M059J (cell line): ENCODE measurements around the gene EPX. TPM values are rescaled to one million over a fixed set of nuclear protein-coding genes. Genes with fewer than 3 reads are reported as not detected.
A peak's percentile ranks its signal among the peaks of the same experiment; 100 is the strongest.

ENCODE experiments used
- DNase-seq: peaks from one replicate; pipeline ENCODE4 v3.0.0-alpha.2; 2012; ENCODE audit warnings: low read depth
- total RNA-seq: library from RNA; depleted of rRNA; stranded (reverse); fragments of >200 nt; shearing (Covaris generic); gene quantifications from 2 replicates; pipeline ENCODE4 v1.2.3, GENCODE V29; 2014

Gene EPX
- total RNA-seq, 1 experiment from 2014 or later = not detected

GRCh38 chr17:58227733-58228132 lies 35.2 kb downstream of the EPX start:
- DNase-seq = no peak

GRCh38 chr17:58228679-58229078 lies 36.2 kb downstream of the EPX start:
- DNase-seq = no peak

GRCh38 chr17:58229384-58229783 lies 36.9 kb downstream of the EPX start:
- DNase-seq = no peak

GRCh38 chr17:58229881-58230280 lies 37.4 kb downstream of the EPX start:
- no peak for DNase-seq

- DNase-seq = peak; percentile 12
Observed at GRCh38 chr17:58231641-58232040, 39.1 kb downstream of the EPX start.

- peak; percentile 61 for DNase-seq
Observed at GRCh38 chr17:58232707-58233156, 40.2 kb downstream of the EPX start.

- no peak for DNase-seq
Observed at GRCh38 chr17:58233543-58233942, 41.0 kb downstream of the EPX start.

GRCh38 chr17:58234512-58234911 lies 42.0 kb downstream of the EPX start:
- DNase-seq = no peak

- no peak for DNase-seq
Observed at GRCh38 chr17:58235821-58236220, 43.3 kb downstream of the EPX start.

- DNase-seq = no peak
Observed at GRCh38 chr17:58236394-58236793, 43.9 kb downstream of the EPX start.

- DNase-seq = no peak
Observed at GRCh38 chr17:58238147-58238634, 45.7 kb downstream of the EPX start, which contains the start of gene LPO. Gene LPO (plus strand): TSS chr17:58238584. CDS start chr17:58242980, 4,396 bp downstream.

GRCh38 chr17:58239987-58240386 lies 47.5 kb downstream of the EPX start:
- no peak for DNase-seq

- peak; percentile 31 for DNase-seq
Observed at GRCh38 chr17:58242171-58242784, 49.8 kb downstream of the EPX start.

- no peak for DNase-seq
Observed at GRCh38 chr17:58244963-58245362, 52.4 kb downstream of the EPX start.

GRCh38 chr17:58245428-58246103 lies 53.0 kb downstream of the EPX start:
- DNase-seq = no peak

- no peak for DNase-seq
Observed at GRCh38 chr17:58246104-58246740, 53.7 kb downstream of the EPX start.

- no peak for DNase-seq
Observed at GRCh38 chr17:58246781-58247180, 54.3 kb downstream of the EPX start.

GRCh38 chr17:58247511-58248363 lies 55.2 kb downstream of the EPX start:
- DNase-seq = no peak

- no peak for DNase-seq
Observed at GRCh38 chr17:58248955-58249269, 56.4 kb downstream of the EPX start.

GRCh38 chr17:58249270-58250133 lies 57.0 kb downstream of the EPX start:
- DNase-seq = peak; percentile 24
